GM19455 (cell line): ENCODE results near the gene SPEM2.
A peak's percentile ranks its signal among the peaks of the same experiment; 100 is the strongest.

Source experiments
- ATAC-seq: cut with Tn5 transposase; IDR thresholded peaks from one replicate; pipeline ENCODE4 v1.9.1; 2021; ENCODE audit not compliant: unreplicated experiment

The SPEM2 gene

GRCh38 chr17:7440113-7440833, 14.9 kb downstream of the SPEM2 start:
- no peak for ATAC-seq

- ATAC-seq = no peak
These were observed 15.4 kb downstream of the SPEM2 start for GRCh38 chr17:7440834-7441195.

- ATAC-seq = no peak
These were observed 15.8 kb downstream of the SPEM2 start for GRCh38 chr17:7441266-7441665.

GRCh38 chr17:7442142-7442541, 16.7 kb downstream of the SPEM2 start:
- no peak for ATAC-seq

- no peak for ATAC-seq
These were observed 18.4 kb downstream of the SPEM2 start for GRCh38 chr17:7443499-7444485.

GRCh38 chr17:7444682-7445618, 19.5 kb downstream of the SPEM2 start, which contains the start of gene CHRNB1:
CHRNB1 (plus strand) TSS chr17:7445061; CDS start chr17:7445128, 67 bp downstream.
- ATAC-seq = peak; percentile 72

GRCh38 chr17:7445619-7445968, 20.2 kb downstream of the SPEM2 start:
- peak; percentile 27 for ATAC-seq

GRCh38 chr17:7448461-7448860, 23.0 kb downstream of the SPEM2 start:
- ATAC-seq = no peak

GRCh38 chr17:7459961-7460545, 34.6 kb downstream of the SPEM2 start:
- ATAC-seq = no peak

- ATAC-seq = no peak
These were observed 35.6 kb downstream of the SPEM2 start for GRCh38 chr17:7460850-7461660.

- ATAC-seq = no peak
These were observed 37.3 kb downstream of the SPEM2 start for GRCh38 chr17:7462474-7463371.

- ATAC-seq = no peak
These were observed 38.0 kb downstream of the SPEM2 start for GRCh38 chr17:7463372-7463846.

GRCh38 chr17:7464081-7464480, 38.7 kb downstream of the SPEM2 start:
- ATAC-seq = no peak

- ATAC-seq = no peak
These were observed 40.3 kb downstream of the SPEM2 start for GRCh38 chr17:7465597-7466275.

GRCh38 chr17:7466318-7466638, 40.9 kb downstream of the SPEM2 start:
- no peak for ATAC-seq

- ATAC-seq = no peak
These were observed 41.4 kb downstream of the SPEM2 start for GRCh38 chr17:7466639-7467341.

GRCh38 chr17:7467498-7467897, 42.1 kb downstream of the SPEM2 start:
- no peak for ATAC-seq

GRCh38 chr17:7468290-7468689, 42.9 kb downstream of the SPEM2 start:
- no peak for ATAC-seq
